ENCODE data around the gene STMN3.

GRCh38 chr20:63662813-63663189 is 9.6 kb upstream of the STMN3 start:
- TF ChIP-seq CTCF (IDR thresholded peaks at IDR 0.05; ENCODE audit: insufficient read depth, low read length) (no peak), REST (IDR thresholded peaks at IDR 0.05; ENCODE audit: insufficient replicate concordance, low read depth) (no peak), POLR2AphosphoS5 (IDR thresholded peaks at IDR 0.05; ENCODE audit: low read depth) (no peak), GABPA (IDR thresholded peaks at IDR 0.05; ENCODE audit: low read depth) (no peak), SPI1 (IDR thresholded peaks at IDR 0.05; ENCODE audit: borderline replicate concordance, low read depth) (no peak)
